Esophagus muscularis mucosa (tissue), 3 donors: Measurements from ENCODE around the gene HIC1.

Experiments used
- CTCF ChIP-seq, 3 experiments: fragments of 200-600 bp in 2 of 3; fragments of 450-650 bp in 1 of 3; sonication (generic) in 2 of 3; IDR thresholded peaks; one replicate each; pipeline ENCODE4 v1.5.1; 2017 to 2019; ENCODE audit warnings: antibody characterized with exemption in 3 of 3, mild to moderate bottlenecking in 2 of 3, moderate library complexity in 1 of 3
- POLR2A ChIP-seq: fragments of 450-650 bp; IDR thresholded peaks from one replicate; pipeline ENCODE4 v1.6.1; 2017; ENCODE audit warnings: antibody characterized with exemption, moderate library complexity, mild to moderate bottlenecking, low read depth
- POLR2AphosphoS5 ChIP-seq, 2 donors: sonication (generic); formaldehyde crosslinking; IDR thresholded peaks; one replicate each; pipeline ENCODE4 v1.6.1; 2017; ENCODE audit warnings: antibody characterized with exemption in 2 of 2

GRCh38 chr17:2034157-2034556 lies 20.7 kb upstream of the HIC1 start:
- TF ChIP-seq CTCF (IDR thresholded peaks at IDR 0.05), result no peak
- TF ChIP-seq POLR2AphosphoS5 (IDR thresholded peaks at IDR 0.05), result no peak
- TF ChIP-seq POLR2A, result no peak
